Hematopoietic multipotent progenitor cell treated with erythropoietin and hydrocortisone succinate and interleukin-3 and kit ligand, for 6 days (in vitro differentiated cells): ENCODE results near the gene P2RY8.
A peak's percentile ranks its signal among the peaks of the same experiment; 100 is the strongest.
"Not testable (repeated sequence)": the region's sequence is repeated elsewhere in the genome, so short reads cannot be mapped to it uniquely, and the experiment has no call there.

ENCODE experiments used
- DNase-seq: peaks from one replicate; pipeline ENCODE4 v3.0.0-alpha.2; 2015

P2RY8 gene

GRCh38 chrX:1462596-1463251 is 74.3 kb downstream of the P2RY8 start:
- DNase-seq: peak; percentile 86

GRCh38 chrX:1462110-1462509 is 74.9 kb downstream of the P2RY8 start:
- no peak for DNase-seq

- DNase-seq: no peak
Observed at GRCh38 chrX:1455948-1456280, 81.1 kb downstream of the P2RY8 start.

- peak; percentile 91 for DNase-seq
Observed at GRCh38 chrX:1453951-1454785, 82.8 kb downstream of the P2RY8 start.

- DNase-seq: no peak
Observed at GRCh38 chrX:1453395-1453783, 83.6 kb downstream of the P2RY8 start.

GRCh38 chrX:1452516-1453394 is 84.2 kb downstream of the P2RY8 start, which contains the start of gene ASMTL:
Gene ASMTL (minus strand): TSS chrX:1452909. CDS start chrX:1452840, 69 bp downstream.
- peak; percentile 100 for DNase-seq

GRCh38 chrX:1451661-1452515 is 85.1 kb downstream of the P2RY8 start:
- DNase-seq: no peak

- DNase-seq: no peak
Observed at GRCh38 chrX:1451251-1451660, 85.7 kb downstream of the P2RY8 start.

GRCh38 chrX:1450361-1451161 is 86.4 kb downstream of the P2RY8 start:
- no peak for DNase-seq

- DNase-seq: no peak
Observed at GRCh38 chrX:1449823-1450149, 87.2 kb downstream of the P2RY8 start.

GRCh38 chrX:1449036-1449822 is 87.8 kb downstream of the P2RY8 start:
- DNase-seq: no peak

GRCh38 chrX:1448573-1449001 is 88.4 kb downstream of the P2RY8 start:
- DNase-seq: not testable (repeated sequence)

- not testable (repeated sequence) for DNase-seq
Observed at GRCh38 chrX:1447969-1448572, 88.9 kb downstream of the P2RY8 start.

GRCh38 chrX:1446984-1447968 is 89.7 kb downstream of the P2RY8 start:
- not testable (repeated sequence) for DNase-seq

GRCh38 chrX:1444561-1445500 is 92.2 kb downstream of the P2RY8 start:
- DNase-seq: no peak

GRCh38 chrX:1443496-1444075 is 93.4 kb downstream of the P2RY8 start:
- no peak for DNase-seq

- no peak for DNase-seq
Observed at GRCh38 chrX:1442724-1443367, 94.1 kb downstream of the P2RY8 start.
